Activated T-cell treated with anti-CD3 and anti-CD28 coated beads, Interleukin-2, amount 50 U/mL, for 4 hours (primary cell): ENCODE measurements around the gene OGN. TPM values are rescaled to one million over a fixed set of nuclear protein-coding genes. Genes with fewer than 3 reads are reported as not detected.

Experiments
- ATAC-seq, 2 donors: fragments of 200-7000 bp; cut with Tn5 transposase; one replicate each; pipeline ENCODE4 v1.10.0; 2021
- DNase-seq: peaks from one replicate; pipeline ENCODE4 v3.0.0-alpha.2; 2020
- H3K27me3 Mint-ChIP-seq: one replicate; pipeline ENCODE4 v1.8.0; 2021; ENCODE audit warnings: low read depth, mixed read lengths
- H3K36me3 Mint-ChIP-seq: one replicate; pipeline ENCODE4 v1.8.0; 2022; ENCODE audit warnings: mixed read lengths; ENCODE audit not compliant: insufficient read depth
- H3K4me1 Mint-ChIP-seq: one replicate; pipeline ENCODE4 v1.8.0; 2021; ENCODE audit warnings: low read depth, mixed read lengths
- H3K4me3 Mint-ChIP-seq: one replicate; pipeline ENCODE4 v1.8.0; 2021; ENCODE audit warnings: mild to moderate bottlenecking, moderate library complexity, mixed read lengths
- H3K9me3 Mint-ChIP-seq: one replicate; pipeline ENCODE4 v1.8.0; 2021; ENCODE audit warnings: mixed read lengths
- total RNA-seq, 3 donors: library from RNA; stranded (reverse); gene quantifications; one replicate each; pipeline ENCODE4 v1.2.1, GENCODE V29; 2021

OGN gene
- total RNA-seq, 3 donors from 2014 or later: not detected

GRCh38 chr9:92349771-92350739 is 54.3 kb downstream of the OGN start:
- ATAC-seq (no peak), DNase-seq (no peak)
- H3K4me3 Mint-ChIP-seq: no peak overlapping the region
- no peaks in the 10 kb centered on the region for H3K27me3 Mint-ChIP-seq
- peaks cover 5% of the 10 kb centered on the region for H3K9me3 Mint-ChIP-seq
- peaks cover 2% of the 10 kb centered on the region for H3K4me1 Mint-ChIP-seq
- H3K36me3 Mint-ChIP-seq: peaks cover 15% of the 10 kb centered on the region

DNA sequence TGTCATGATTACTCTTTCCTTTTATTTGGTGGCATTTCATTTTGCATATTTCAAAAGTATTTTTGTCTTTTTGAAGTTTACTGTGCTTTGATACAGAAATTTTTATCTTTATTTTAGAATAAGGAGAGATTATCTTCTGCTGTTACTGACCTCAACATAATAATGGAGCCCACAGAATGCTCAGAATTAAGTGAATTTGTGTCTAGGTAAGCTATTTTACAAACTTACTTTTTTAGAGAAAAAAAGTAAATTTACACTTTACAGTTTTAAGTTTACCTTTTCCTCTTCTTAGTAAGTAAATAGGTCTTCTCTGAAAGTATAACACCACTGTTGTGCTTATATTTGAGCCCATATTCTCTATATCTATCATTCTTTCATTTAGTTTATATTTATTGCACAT is 58.8 kb downstream of the OGN start:
- peaks cover under 1% of the 10 kb centered on the region for H3K4me1 Mint-ChIP-seq
- no peaks in the 10 kb centered on the region for H3K9me3 Mint-ChIP-seq
- peaks cover 15% of the 10 kb centered on the region for H3K36me3 Mint-ChIP-seq
- no peaks in the 10 kb centered on the region for H3K27me3 Mint-ChIP-seq
- no peak overlapping the region for H3K4me3 Mint-ChIP-seq
- DNase-seq (no peak), ATAC-seq (no peak)

DNA sequence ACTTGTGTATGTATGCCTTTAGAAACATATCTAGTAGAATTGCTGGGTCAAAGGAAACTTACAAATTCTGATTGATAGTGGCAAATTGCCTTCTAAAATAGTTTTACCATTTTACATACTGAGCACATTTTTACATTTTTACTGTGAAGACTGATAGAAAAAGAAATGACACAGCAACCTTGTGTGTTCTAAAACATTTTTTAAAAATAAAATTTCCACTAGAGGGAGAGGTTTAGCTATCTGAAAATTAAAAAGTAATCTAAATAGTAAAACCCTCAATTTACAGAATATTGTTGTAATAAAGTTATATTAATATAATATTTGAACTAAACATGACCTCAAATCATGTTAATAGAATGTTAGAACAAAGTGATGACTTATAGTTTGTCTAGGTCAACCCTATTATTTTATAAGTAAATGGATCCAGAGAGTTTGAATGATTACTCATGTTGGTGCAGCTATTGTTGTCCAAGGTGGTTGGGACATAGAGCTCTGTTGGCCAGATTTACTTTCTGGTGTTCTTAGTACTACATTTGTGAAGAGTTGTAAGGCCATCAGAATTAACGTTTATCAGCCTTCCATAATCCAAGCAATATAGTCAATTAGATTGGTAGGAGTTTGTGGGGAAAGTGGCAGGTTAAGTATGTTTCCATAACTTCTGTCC is 61.4 kb downstream of the OGN start:
- Mint-ChIP-seq H3K27me3 (no peaks in the 10 kb centered on the region), H3K4me1 (no peaks in the 10 kb centered on the region), H3K36me3 (peaks cover 19% of the 10 kb centered on the region), H3K9me3 (no peaks in the 10 kb centered on the region), H3K4me3 (no peak overlapping the region)
- DNase-seq (no peak), ATAC-seq (no peak)

GRCh38 chr9:92341578-92341977 is 62.8 kb downstream of the OGN start:
- DNase-seq (no peak), ATAC-seq (no peak)
- Mint-ChIP-seq H3K9me3 (no peaks in the 10 kb centered on the region), H3K36me3 (peaks cover 20% of the 10 kb centered on the region), H3K27me3 (no peaks in the 10 kb centered on the region), H3K4me3 (no peak overlapping the region), H3K4me1 (no peaks in the 10 kb centered on the region)

DNA sequence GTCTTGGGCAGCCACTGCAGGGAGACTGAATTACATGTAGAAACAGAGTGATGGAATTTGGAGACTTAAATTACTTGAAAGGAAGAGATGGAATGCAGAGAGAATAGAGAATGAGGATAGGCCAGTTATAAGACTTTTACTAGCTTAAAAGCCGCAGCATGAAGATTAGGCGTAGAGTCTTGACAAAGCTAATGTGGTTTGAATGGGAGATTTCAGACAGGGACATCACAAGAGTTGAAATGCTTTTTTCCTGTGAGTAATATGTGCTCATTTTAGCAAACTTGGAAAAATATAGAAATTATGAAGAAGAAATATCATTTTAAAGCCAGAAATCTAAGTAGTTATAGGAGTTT is 71.1 kb downstream of the OGN start:
- no peaks in the 10 kb centered on the region for H3K9me3 Mint-ChIP-seq
- no peaks in the 10 kb centered on the region for H3K4me1 Mint-ChIP-seq
- no peaks in the 10 kb centered on the region for H3K27me3 Mint-ChIP-seq
- ATAC-seq (no peak), DNase-seq (no peak)
- peaks cover 15% of the 10 kb centered on the region for H3K36me3 Mint-ChIP-seq
- no peak overlapping the region for H3K4me3 Mint-ChIP-seq

Other genes starting within 250 kb of the OGN start
- gene IARS1, start 110.9 kb downstream of the OGN start, total RNA-seq: 100 to 1,000 TPM; 249 to 272 (median 268) TPM
- gene NOL8, start 79.2 kb downstream of the OGN start, total RNA-seq: 10 to 100 TPM; 70.0 to 79.9 (median 73.6) TPM
- 10 to 100 TPM; 13.7 to 17.7 (median 15.6) TPM for gene CENPP, start 78.6 kb downstream of the OGN start, total RNA-seq
- gene OMD, start 19.9 kb upstream of the OGN start, total RNA-seq: not detected
- not detected for gene ASPN, start 77.9 kb upstream of the OGN start, total RNA-seq
- not detected for gene ECM2, start 131.4 kb upstream of the OGN start, total RNA-seq